22Rv1 (cell line): ENCODE measurements around the gene DCAF7.

Source experiments
- CTCF ChIP-seq: fragments of 450-650 bp; IDR thresholded peaks from 2 replicates; pipeline ENCODE4 v1.5.1; 2017; ENCODE audit warnings: mild to moderate bottlenecking
- ZFX ChIP-seq: fragments of 450-650 bp; IDR thresholded peaks from 2 replicates; pipeline ENCODE4 v1.6.1; 2017; ENCODE audit warnings: antibody characterized with exemption, borderline replicate concordance

GRCh38 chr17:63555500-63556156 lies 5.4 kb downstream of the DCAF7 start:
- TF ChIP-seq CTCF, result no peak
- TF ChIP-seq ZFX, result no peak
